ENCODE results near the gene GALM. TPM values are rescaled to one million over a fixed set of nuclear protein-coding genes. Genes with fewer than 3 reads are reported as not detected.
A peak's percentile ranks its signal among the peaks of the same experiment; 100 is the strongest.

Gene GALM
- total RNA-seq, 1 experiment from 2014 or later, result 22.7 TPM

DNA sequence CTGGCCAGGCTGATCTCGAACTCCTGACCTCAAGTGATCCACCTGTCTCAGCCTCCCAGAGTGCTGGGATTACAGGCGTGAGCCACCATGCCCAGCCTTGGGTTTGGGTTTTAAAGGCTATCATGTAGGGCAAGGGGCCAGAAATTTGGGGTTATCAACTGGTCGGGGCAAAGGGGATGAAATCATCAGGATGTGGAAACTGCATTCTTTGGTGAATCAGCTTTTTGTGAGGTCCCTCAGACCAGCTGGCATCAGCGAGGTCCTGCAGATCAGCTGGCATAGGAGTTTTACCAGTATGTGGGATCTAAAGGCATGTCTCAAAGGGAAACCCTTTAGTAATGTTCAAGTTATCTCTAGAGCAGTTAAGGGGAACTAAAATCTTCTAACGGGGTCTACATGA is 105.7 kb downstream of the GALM start:
- no peaks in the 10 kb centered on the region for H3K9me2 ChIP-seq (replicated peaks; ENCODE audit: low read length)
- no peaks in the 10 kb centered on the region for H4K20me1 ChIP-seq (ENCODE audit: low read length)
- DNase-seq (peak; percentile 44), ATAC-seq (peak; percentile 37; the same call in 1 of the 2 replicates)
- H3K79me2 ChIP-seq (ENCODE audit: low read length), result no peaks in the 10 kb centered on the region
- H3K27me3 ChIP-seq (ENCODE audit: low read length), result no peaks in the 10 kb centered on the region
- no peak overlapping the region for H3K9ac ChIP-seq (ENCODE audit: low read length)
- BruUV-seq (replicated peaks), result no TSS peak
- TF ChIP-seq, protein P1, sequence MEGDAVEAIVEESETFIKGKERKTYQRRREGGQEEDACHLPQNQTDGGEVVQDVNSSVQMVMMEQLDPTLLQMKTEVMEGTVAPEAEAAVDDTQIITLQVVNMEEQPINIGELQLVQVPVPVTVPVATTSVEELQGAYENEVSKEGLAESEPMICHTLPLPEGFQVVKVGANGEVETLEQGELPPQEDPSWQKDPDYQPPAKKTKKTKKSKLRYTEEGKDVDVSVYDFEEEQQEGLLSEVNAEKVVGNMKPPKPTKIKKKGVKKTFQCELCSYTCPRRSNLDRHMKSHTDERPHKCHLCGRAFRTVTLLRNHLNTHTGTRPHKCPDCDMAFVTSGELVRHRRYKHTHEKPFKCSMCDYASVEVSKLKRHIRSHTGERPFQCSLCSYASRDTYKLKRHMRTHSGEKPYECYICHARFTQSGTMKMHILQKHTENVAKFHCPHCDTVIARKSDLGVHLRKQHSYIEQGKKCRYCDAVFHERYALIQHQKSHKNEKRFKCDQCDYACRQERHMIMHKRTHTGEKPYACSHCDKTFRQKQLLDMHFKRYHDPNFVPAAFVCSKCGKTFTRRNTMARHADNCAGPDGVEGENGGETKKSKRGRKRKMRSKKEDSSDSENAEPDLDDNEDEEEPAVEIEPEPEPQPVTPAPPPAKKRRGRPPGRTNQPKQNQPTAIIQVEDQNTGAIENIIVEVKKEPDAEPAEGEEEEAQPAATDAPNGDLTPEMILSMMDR (conservative IDR thresholded peaks at IDR 0.05; ENCODE audit: low read depth, low read length), result no peak
- TF ChIP-seq EZH2phosphoT487 (IDR thresholded peaks at IDR 0.05; ENCODE audit: borderline replicate concordance, low read length), result no peak
- no peak for TF ChIP-seq EZH2 (IDR thresholded peaks at IDR 0.05; ENCODE audit: low read length, unreplicated experiment)
- POLR2A ChIA-PET (ENCODE audit: unreplicated experiment), result interaction anchor here (0.6 kb wide), 1 partner anchor 20 kb away, joined by 5 read pairs; the partner anchor contains the start of gene SRSF7
- no peak overlapping the region for H3K27ac ChIP-seq (ENCODE audit: low read length)
- H3K4me1 ChIP-seq (ENCODE audit: insufficient read depth, low read length), result peaks cover 8% of the 10 kb centered on the region
- H3K4me3 ChIP-seq (ENCODE audit: low read length), result no peak overlapping the region
- no peak overlapping the region for H2AFZ ChIP-seq (ENCODE audit: low read length)
- no peaks in the 10 kb centered on the region for H3K36me3 ChIP-seq (ENCODE audit: low read depth, low read length)
- H3K9me3 ChIP-seq (ENCODE audit: low read length), result no peaks in the 10 kb centered on the region
- H3K4me2 ChIP-seq (ENCODE audit: low read length), result 0 out of 2 replicates have a peak overlapping the region, but pooled peaks have one; percentile 5
- H3F3A ChIP-seq (ENCODE audit: low read length, unreplicated experiment), result no peaks in the 10 kb centered on the region
- intact Hi-C loops (cut with micrococcal nuclease), result no loop called here
- CTCF ChIA-PET, result no interaction called here

DNA sequence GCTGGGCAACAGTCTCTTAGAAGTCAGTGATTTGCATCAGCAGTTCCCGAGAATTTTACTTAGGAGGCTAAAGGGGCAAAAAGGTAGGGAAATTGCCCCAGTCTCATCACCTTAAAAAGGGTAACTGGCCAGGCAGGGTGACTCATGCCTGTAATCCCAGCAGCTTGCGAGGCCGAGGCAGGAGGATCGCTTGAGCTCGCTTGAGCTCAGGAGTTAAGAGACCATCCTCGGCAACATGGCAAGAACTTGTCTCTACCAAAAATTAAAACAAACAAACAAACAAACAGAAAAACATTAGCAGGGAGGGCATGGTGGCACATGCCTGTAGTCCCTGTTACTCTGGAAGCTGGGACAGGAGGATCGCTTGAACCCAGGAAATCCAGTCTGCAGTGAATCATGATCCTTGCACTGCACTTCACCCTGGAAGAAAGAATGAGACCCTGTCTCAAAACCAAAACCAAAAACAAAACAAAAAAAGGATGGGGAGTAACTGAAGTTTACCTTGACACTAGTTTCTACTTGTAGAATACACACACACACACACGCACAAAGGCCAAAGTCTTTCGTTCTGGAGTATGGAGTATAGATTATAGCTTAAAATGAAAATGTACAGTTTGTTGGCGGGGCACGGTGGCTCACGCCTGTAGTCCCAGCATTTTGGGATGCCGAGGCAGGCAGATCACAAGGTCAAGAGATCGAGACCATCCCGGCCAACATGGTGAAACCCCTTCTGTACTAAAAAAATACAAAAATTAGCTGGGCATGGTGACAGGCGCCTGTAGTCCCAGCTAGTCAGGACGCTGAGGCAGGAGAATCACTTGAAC is 109.4 kb downstream of the GALM start:
- Histone ChIP-seq H2AFZ (ENCODE audit: low read length) (no peak overlapping the region), H3K79me2 (ENCODE audit: low read length) (peaks cover 13% of the 10 kb centered on the region), H4K20me1 (ENCODE audit: low read length) (no peaks in the 10 kb centered on the region), H3K9me2 (replicated peaks; ENCODE audit: low read length) (no peaks in the 10 kb centered on the region), H3K4me1 (ENCODE audit: insufficient read depth, low read length) (peaks cover 9% of the 10 kb centered on the region; the same call in 1 of the 2 replicates), H3K4me2 (ENCODE audit: low read length) (no peak overlapping the region), H3K27ac (ENCODE audit: low read length) (no peak overlapping the region), H3K36me3 (ENCODE audit: low read depth, low read length) (no peaks in the 10 kb centered on the region), H3F3A (ENCODE audit: low read length, unreplicated experiment) (no peaks in the 10 kb centered on the region), H3K9me3 (ENCODE audit: low read length) (no peaks in the 10 kb centered on the region), H3K27me3 (ENCODE audit: low read length) (no peaks in the 10 kb centered on the region), H3K9ac (ENCODE audit: low read length) (no peak overlapping the region), H3K4me3 (ENCODE audit: low read length) (no peak overlapping the region)
- ChIA-PET CTCF (no interaction called here), POLR2A (ENCODE audit: unreplicated experiment) (no interaction called here)
- no peak for TF ChIP-seq EZH2phosphoT487 (IDR thresholded peaks at IDR 0.05; ENCODE audit: borderline replicate concordance, low read length)
- TF ChIP-seq, protein P1 (conservative IDR thresholded peaks at IDR 0.05; ENCODE audit: low read depth, low read length), result no peak
- no peak for TF ChIP-seq EZH2 (IDR thresholded peaks at IDR 0.05; ENCODE audit: low read length, unreplicated experiment)
- ATAC-seq (no peak), DNase-seq (no peak)
- intact Hi-C loops (cut with micrococcal nuclease), result loop anchor here (5.0 kb wide), 1 partner anchor 33 kb away; no protein-coding TSS in a partner anchor
- no TSS peak for BruUV-seq (replicated peaks)

DNA sequence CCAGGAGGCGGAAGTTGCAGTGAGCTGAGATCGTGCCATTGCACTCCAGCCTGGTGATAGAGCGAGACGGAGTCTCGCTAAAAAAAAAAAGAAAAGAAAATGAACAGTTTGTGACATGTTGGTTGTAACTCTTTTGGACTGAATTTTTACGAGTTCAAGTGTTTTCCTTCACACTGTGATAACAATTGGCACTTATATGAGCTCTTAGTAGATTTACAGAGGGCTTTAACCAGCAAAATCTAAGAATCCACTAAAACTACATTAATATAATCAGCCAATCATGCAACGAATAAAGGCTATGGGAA is 110.0 kb downstream of the GALM start:
- ChIA-PET POLR2A (ENCODE audit: unreplicated experiment) (interaction anchor here (0.5 kb wide), 1 partner anchor 24 kb away, joined by 3 read pairs; no protein-coding TSS in a partner anchor), CTCF (no interaction called here)
- Histone ChIP-seq H3F3A (ENCODE audit: low read length, unreplicated experiment) (no peaks in the 10 kb centered on the region), H3K36me3 (ENCODE audit: low read depth, low read length) (no peaks in the 10 kb centered on the region), H3K4me2 (ENCODE audit: low read length) (no peak overlapping the region), H4K20me1 (ENCODE audit: low read length) (no peaks in the 10 kb centered on the region), H3K27ac (ENCODE audit: low read length) (no peak overlapping the region), H3K4me1 (ENCODE audit: insufficient read depth, low read length) (peaks cover 9% of the 10 kb centered on the region; the same call in 1 of the 2 replicates), H2AFZ (ENCODE audit: low read length) (no peak overlapping the region), H3K9me2 (replicated peaks; ENCODE audit: low read length) (no peaks in the 10 kb centered on the region), H3K9ac (ENCODE audit: low read length) (no peak overlapping the region), H3K4me3 (ENCODE audit: low read length) (no peak overlapping the region), H3K9me3 (ENCODE audit: low read length) (no peaks in the 10 kb centered on the region), H3K27me3 (ENCODE audit: low read length) (no peaks in the 10 kb centered on the region), H3K79me2 (ENCODE audit: low read length) (peaks cover 13% of the 10 kb centered on the region)
- ATAC-seq (no peak), DNase-seq (no peak)
- intact Hi-C loops (cut with micrococcal nuclease), result loop anchor here (5.0 kb wide), 1 partner anchor 34 kb away; no protein-coding TSS in a partner anchor
- BruUV-seq (replicated peaks), result no TSS peak
- no peak for TF ChIP-seq EZH2phosphoT487 (IDR thresholded peaks at IDR 0.05; ENCODE audit: borderline replicate concordance, low read length)
- no peak for TF ChIP-seq EZH2 (IDR thresholded peaks at IDR 0.05; ENCODE audit: low read length, unreplicated experiment)
- TF ChIP-seq, protein P1 (conservative IDR thresholded peaks at IDR 0.05; ENCODE audit: low read depth, low read length), result no peak

Measured in PC-3 (cell line).